ENCODE measurements around the gene KIF16B. TPM values are rescaled to one million over a fixed set of nuclear protein-coding genes. Genes with fewer than 3 reads are reported as not detected.

The KIF16B gene
- total and polyA plus RNA-seq, 2 of the 8 experiments (the other 6 are each of a cell fraction or from before 2014, with no cell fraction given), result 3.0 to 9.2 TPM

- H2BK20ac ChIP-seq (ENCODE audit: low read length), result no peak overlapping the region
- no peak overlapping the region for H4K91ac ChIP-seq (replicated peaks; ENCODE audit: insufficient read length, low read length)
- H3K23me2 ChIP-seq (ENCODE audit: low read depth, low read length), result no peaks in the 10 kb centered on the region
- H3K14ac ChIP-seq (ENCODE audit: insufficient read length), result no peak overlapping the region
- H4K8ac ChIP-seq (ENCODE audit: extremely low read depth, insufficient read depth, low read length), result no peak overlapping the region
- no peak overlapping the region for H2AK5ac ChIP-seq (ENCODE audit: low read depth, low read length)
- no peak overlapping the region for H2BK12ac ChIP-seq (ENCODE audit: low read depth, low read length)
- no peak overlapping the region for H3K27ac ChIP-seq (ENCODE audit: low read depth, low read length)
- no peaks in the 10 kb centered on the region for H3K9me3 ChIP-seq (ENCODE audit: insufficient read depth in 2 of 2, low read depth in 1 of 2, low read length in 1 of 2)
- no peak overlapping the region for H3K4me2 ChIP-seq (ENCODE audit: insufficient read depth in 1 of 2, low read depth in 2 of 2, low read length in 2 of 2)
- no peak overlapping the region for H3K56ac ChIP-seq (replicated peaks; ENCODE audit: insufficient read length, low read depth, low read length)
- H3K79me2 ChIP-seq (ENCODE audit: control insufficient read depth in 1 of 2, insufficient read depth in 2 of 2, low read length in 2 of 2), result no peaks in the 10 kb centered on the region
- H2AFZ ChIP-seq (ENCODE audit: low read length), result no peak overlapping the region
- H3K23ac ChIP-seq (ENCODE audit: insufficient read length), result no peak overlapping the region
- ChIA-PET POLR2A (ENCODE audit: partially characterized antibody) (interaction anchor here (0.6 kb wide), 1 partner anchor 1970 kb away, joined by 3 read pairs; no protein-coding TSS in a partner anchor), CTCF (ENCODE audit: partially characterized antibody) (interaction anchor here (0.7 to 1.9 kb wide), 4 partner anchors 10 to 14 kb away, joined by 3 to 7 read pairs (median 4); no protein-coding TSS in a partner anchor)
- H3K18ac ChIP-seq (ENCODE audit: extremely low read depth, low read length), result no peak overlapping the region
- DNase-seq (ENCODE audit: low read depth in 1 of 2, low spot score in 2 of 2) (no peak), FAIRE-seq (no peak)
- H3K79me1 ChIP-seq (ENCODE audit: low read depth, low read length), result no peaks in the 10 kb centered on the region
- H3K27me3 ChIP-seq (replicated peaks in 1 of 4; ENCODE audit: control insufficient read depth in 3 of 4, extremely low read depth in 1 of 4, insufficient read depth in 3 of 4, low read length in 3 of 4), result no peaks in the 10 kb centered on the region
- 100% methylated on average over 1 of the region's 1 CpG; no CpG with 5 or more reads in 1 of the 2 experiments for WGBS, 2 experiments (ENCODE audit: extremely low coverage in 1 of 2, insufficient coverage in 1 of 2, insufficient read length in 1 of 2, insufficient replicate concordance in 2 of 2, low coverage in 1 of 2, low lambda C conversion rate in 2 of 2, missing lambda C conversion rate in 1 of 2)
- H3K36me3 ChIP-seq (ENCODE audit: control insufficient read depth in 2 of 4, insufficient read depth in 4 of 4, low read length in 3 of 4), result no peaks in the 10 kb centered on the region
- H3K4ac ChIP-seq (replicated peaks; ENCODE audit: insufficient read length, low read depth, low read length), result no peak overlapping the region
- H4K20me1 ChIP-seq (replicated peaks in 1 of 2; ENCODE audit: control insufficient read depth in 1 of 2, insufficient read depth in 2 of 2, low read length in 2 of 2), result peaks cover 0 to 4% of the 10 kb centered on the region in 2 experiments
- H2BK15ac ChIP-seq (ENCODE audit: low read length), result no peak overlapping the region
- H3K9ac ChIP-seq (replicated peaks in 1 of 4; ENCODE audit: extremely low read depth in 1 of 4, low read depth in 3 of 4, low read length in 3 of 4), result no peak overlapping the region
- TF ChIP-seq FOSL1 (IDR thresholded peaks at IDR 0.05; ENCODE audit: insufficient read depth, low read depth, low read length) (no peak), RXRA (IDR thresholded peaks at IDR 0.05; ENCODE audit: insufficient read depth, low read depth, low read length) (no peak), CBX8 (IDR thresholded peaks at IDR 0.05; ENCODE audit: borderline replicate concordance, low read depth, low read length) (no peak), SIN3A (conservative IDR thresholded peaks at IDR 0.05 in 1 of 2, IDR thresholded peaks at IDR 0.05 in 1 of 2; ENCODE audit: low read depth in 1 of 2, low read length in 2 of 2) (no peak), SP2 (IDR thresholded peaks at IDR 0.05; ENCODE audit: low read length) (no peak), JUND (IDR thresholded peaks at IDR 0.05; ENCODE audit: low read length) (no peak), SP4 (IDR thresholded peaks at IDR 0.05; ENCODE audit: low read length) (no peak), POLR2A (IDR thresholded peaks at IDR 0.05; ENCODE audit: control extremely low read depth in 1 of 2, low read depth in 2 of 2, low read length in 2 of 2) (no peak), POU5F1 (IDR thresholded peaks at IDR 0.05; ENCODE audit: low read depth, low read length) (no peak), SRF (IDR thresholded peaks at IDR 0.05; ENCODE audit: low read depth, low read length) (no peak), CEBPB (IDR thresholded peaks at IDR 0.05; ENCODE audit: low read depth, low read length) (no peak), HDAC6 (IDR thresholded peaks at IDR 0.05; ENCODE audit: low read depth, low read length) (no peak), BACH1 (IDR thresholded peaks at IDR 0.05; ENCODE audit: low read length) (no peak)
- H3K4me3 ChIP-seq (ENCODE audit: extremely low read depth in 1 of 4, insufficient read depth in 2 of 4, low read depth in 3 of 4, low read length in 4 of 4), result no peak overlapping the region
- H2BK5ac ChIP-seq (ENCODE audit: low read depth, low read length), result no peak overlapping the region
- H4K5ac ChIP-seq (ENCODE audit: insufficient read length, low read depth, low read length), result no peak overlapping the region
- no peaks in the 10 kb centered on the region for H3K4me1 ChIP-seq (replicated peaks in 1 of 4; ENCODE audit: control insufficient read depth in 3 of 4, insufficient read depth in 4 of 4, low read length in 3 of 4)
- H2BK120ac ChIP-seq (replicated peaks; ENCODE audit: low read depth, low read length), result no peak overlapping the region
Measured at GRCh38 chr20:16353417-16353781, 219.8 kb downstream of the KIF16B start.

Data from H1 (cell line).